ENCODE results near the gene LRP1. TPM values are rescaled to one million over a fixed set of nuclear protein-coding genes. Genes with fewer than 3 reads are reported as not detected.
A peak's percentile ranks its signal among the peaks of the same experiment; 100 is the strongest.

The LRP1 gene
- total RNA-seq, 2 donors from 2014 or later, result 663 to 755 TPM

- DNase-seq (ENCODE audit: low spot score) (no peak), ATAC-seq (ENCODE audit: insufficient number of reproducible peaks, low FRiP score, low read depth) (no peak)
- peaks cover 16 to 28% of the 10 kb centered on the region in 2 donors for H3K4me1 ChIP-seq (ENCODE audit: control insufficient read depth in 1 of 2, low read depth in 2 of 2)
- TF ChIP-seq, protein P1, sequence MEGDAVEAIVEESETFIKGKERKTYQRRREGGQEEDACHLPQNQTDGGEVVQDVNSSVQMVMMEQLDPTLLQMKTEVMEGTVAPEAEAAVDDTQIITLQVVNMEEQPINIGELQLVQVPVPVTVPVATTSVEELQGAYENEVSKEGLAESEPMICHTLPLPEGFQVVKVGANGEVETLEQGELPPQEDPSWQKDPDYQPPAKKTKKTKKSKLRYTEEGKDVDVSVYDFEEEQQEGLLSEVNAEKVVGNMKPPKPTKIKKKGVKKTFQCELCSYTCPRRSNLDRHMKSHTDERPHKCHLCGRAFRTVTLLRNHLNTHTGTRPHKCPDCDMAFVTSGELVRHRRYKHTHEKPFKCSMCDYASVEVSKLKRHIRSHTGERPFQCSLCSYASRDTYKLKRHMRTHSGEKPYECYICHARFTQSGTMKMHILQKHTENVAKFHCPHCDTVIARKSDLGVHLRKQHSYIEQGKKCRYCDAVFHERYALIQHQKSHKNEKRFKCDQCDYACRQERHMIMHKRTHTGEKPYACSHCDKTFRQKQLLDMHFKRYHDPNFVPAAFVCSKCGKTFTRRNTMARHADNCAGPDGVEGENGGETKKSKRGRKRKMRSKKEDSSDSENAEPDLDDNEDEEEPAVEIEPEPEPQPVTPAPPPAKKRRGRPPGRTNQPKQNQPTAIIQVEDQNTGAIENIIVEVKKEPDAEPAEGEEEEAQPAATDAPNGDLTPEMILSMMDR (IDR thresholded peaks at IDR 0.05), result no peak
- no peak overlapping the region for H3K4me3 ChIP-seq
- peaks cover 48% of the 10 kb centered on the region for H3K36me3 ChIP-seq
- H3K9me3 ChIP-seq, result no peaks in the 10 kb centered on the region
- H3K27me3 ChIP-seq (replicated peaks; ENCODE audit: insufficient read depth), result no peaks in the 10 kb centered on the region
- H3K27ac ChIP-seq, result no peak overlapping the region
Measured at GRCh38 chr12:57106021-57106708, 22.1 kb upstream of the LRP1 start.

- ATAC-seq (ENCODE audit: insufficient number of reproducible peaks, low FRiP score, low read depth) (no peak), DNase-seq (ENCODE audit: low spot score) (no peak)
- no peak overlapping the region for H3K4me3 ChIP-seq
- TF ChIP-seq, protein P1 (IDR thresholded peaks at IDR 0.05), result no peak
- peak overlapping the region; percentile 5 for H3K27ac ChIP-seq
- H3K9me3 ChIP-seq, result no peaks in the 10 kb centered on the region
- H3K36me3 ChIP-seq, result peaks cover 39% of the 10 kb centered on the region
- peaks cover 16 to 33% of the 10 kb centered on the region in 2 donors for H3K4me1 ChIP-seq (ENCODE audit: control insufficient read depth in 1 of 2, low read depth in 2 of 2)
- H3K27me3 ChIP-seq (replicated peaks; ENCODE audit: insufficient read depth), result no peaks in the 10 kb centered on the region
Measured at GRCh38 chr12:57107456-57108155, 20.7 kb upstream of the LRP1 start.

GRCh38 chr12:57109207-57110103 is 18.8 kb upstream of the LRP1 start:
- DNase-seq (ENCODE audit: low spot score) (no peak), ATAC-seq (ENCODE audit: insufficient number of reproducible peaks, low FRiP score, low read depth) (no peak)
- H3K27ac ChIP-seq, result peak overlapping the region; percentile 95
- H3K9me3 ChIP-seq, result no peaks in the 10 kb centered on the region
- H3K36me3 ChIP-seq, result peaks cover 34% of the 10 kb centered on the region
- no peaks in the 10 kb centered on the region for H3K27me3 ChIP-seq (replicated peaks; ENCODE audit: insufficient read depth)
- peaks cover 16 to 36% of the 10 kb centered on the region in 2 donors for H3K4me1 ChIP-seq (ENCODE audit: control insufficient read depth in 1 of 2, low read depth in 2 of 2)
- peak overlapping the region; percentile 79 for H3K4me3 ChIP-seq
- TF ChIP-seq, protein P1 (IDR thresholded peaks at IDR 0.05), result no peak

- Histone ChIP-seq H3K9me3 (no peaks in the 10 kb centered on the region), H3K27me3 (replicated peaks; ENCODE audit: insufficient read depth) (no peaks in the 10 kb centered on the region), H3K36me3 (peaks cover 25% of the 10 kb centered on the region), H3K4me3 (peak overlapping the region; percentile 79), H3K27ac (peak overlapping the region; percentile 95), H3K4me1 (ENCODE audit: control insufficient read depth in 1 of 2, low read depth in 2 of 2) (peaks cover 16 to 36% of the 10 kb centered on the region in 2 donors)
- TF ChIP-seq, protein P1 (IDR thresholded peaks at IDR 0.05), result no peak
- DNase-seq (ENCODE audit: low spot score) (no peak), ATAC-seq (ENCODE audit: insufficient number of reproducible peaks, low FRiP score, low read depth) (peak; percentile 22)
Measured at GRCh38 chr12:57110104-57111030, 17.9 kb upstream of the LRP1 start.
